GM21423 (cell line): ENCODE measurements around the gene CADM3.

Source experiments
- ATAC-seq: cut with Tn5 transposase; IDR thresholded peaks from one replicate; pipeline ENCODE4 v1.9.1; 2021; ENCODE audit warnings: mild to moderate bottlenecking, moderate library complexity; ENCODE audit not compliant: unreplicated experiment

The CADM3 gene

DNA sequence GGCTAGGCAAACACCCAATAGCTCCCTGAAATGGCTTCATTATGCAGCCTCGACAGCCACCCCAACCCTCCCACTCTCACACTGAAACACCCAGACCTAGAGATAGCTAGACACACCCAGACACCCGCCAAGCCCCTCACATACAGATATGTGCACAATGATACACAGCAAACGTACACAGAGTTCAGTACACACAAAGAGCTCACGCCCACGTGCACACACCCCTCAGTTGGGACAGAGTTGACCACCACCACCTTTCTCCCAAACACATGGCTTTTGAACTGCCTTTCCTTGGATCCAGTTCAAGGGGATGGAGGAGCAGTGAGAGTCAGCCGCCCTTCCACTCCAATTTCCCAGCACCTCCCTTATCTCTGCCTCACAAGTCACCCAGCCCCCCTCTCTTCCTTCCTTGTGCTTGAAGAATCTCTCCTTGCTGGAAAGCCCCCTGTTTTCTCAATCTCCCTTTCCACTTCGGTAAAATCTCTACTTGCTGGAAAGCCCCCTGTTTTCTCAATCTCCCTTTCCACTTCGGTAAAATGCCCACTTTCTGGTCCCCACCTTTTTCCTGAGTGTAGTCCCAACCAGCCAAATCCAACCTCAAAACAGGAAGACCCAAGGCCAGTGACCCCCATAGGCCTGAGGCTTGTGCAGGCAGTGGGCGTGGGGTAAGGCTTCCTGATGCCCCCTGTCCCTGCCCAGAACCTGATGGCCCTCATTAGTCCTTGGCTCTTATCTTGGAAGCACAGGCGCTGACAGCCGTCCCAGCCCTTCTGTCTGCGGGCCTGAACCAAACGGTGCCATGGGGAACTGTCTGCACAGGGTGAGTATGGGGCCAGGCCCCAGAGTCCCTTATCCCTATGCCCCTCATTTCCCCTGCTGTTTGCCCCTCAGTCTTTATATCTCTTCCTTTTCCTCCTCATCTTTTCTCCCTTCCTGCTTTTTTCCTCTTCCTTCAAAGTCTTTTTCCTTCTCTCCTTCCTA, 33.0 kb downstream of the CADM3 start, which contains the start of gene ACKR1:
TSS of gene ACKR1 (plus strand) at position 715 of the 981 bp plus-strand sequence. CDS start at position 800, 85 bp downstream.
- no peak for ATAC-seq

GRCh38 chr1:159205225-159205624, 33.8 kb downstream of the CADM3 start:
- ATAC-seq, result no peak

- no peak for ATAC-seq
Measured at GRCh38 chr1:159206110-159206509, 34.7 kb downstream of the CADM3 start.

DNA sequence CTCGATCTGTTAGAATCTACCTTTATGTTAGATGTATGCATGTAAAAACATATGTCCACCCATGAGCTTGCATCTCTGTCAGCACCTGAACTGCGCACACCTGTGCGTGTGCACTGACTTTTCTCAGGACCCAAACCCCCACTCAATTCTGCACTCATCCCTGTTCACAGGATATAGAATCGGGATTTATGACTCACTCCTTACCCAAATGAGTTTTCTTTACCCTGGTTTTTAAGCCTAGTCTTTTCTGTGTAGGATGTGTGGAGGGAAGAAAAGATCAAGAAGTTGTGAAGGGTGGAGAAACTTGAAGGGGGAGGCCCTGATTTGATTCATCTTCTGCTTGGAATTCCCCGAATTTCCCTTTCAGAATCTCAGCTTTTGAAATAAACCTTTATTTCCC, 35.7 kb downstream of the CADM3 start:
- no peak for ATAC-seq

DNA sequence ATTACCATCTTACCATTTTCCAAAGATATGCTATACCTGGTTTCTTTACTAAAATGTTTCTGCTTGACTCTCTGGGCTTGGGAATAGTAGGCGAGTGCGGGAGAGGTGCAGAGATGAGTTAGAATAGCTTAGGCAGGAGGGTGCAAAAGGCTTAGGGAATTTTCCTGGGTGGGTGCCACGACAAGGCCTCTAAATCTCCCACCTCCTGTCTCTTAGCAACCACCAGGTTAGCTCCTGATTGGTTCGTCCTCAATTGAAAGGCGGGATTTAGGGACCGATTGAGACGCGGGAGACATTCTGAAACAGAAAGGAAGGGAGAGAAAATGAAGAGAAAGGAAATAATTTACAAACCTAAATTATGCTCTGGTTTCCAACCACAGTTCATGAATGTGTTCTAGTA, 36.4 kb downstream of the CADM3 start:
- ATAC-seq, result no peak

GRCh38 chr1:159208175-159208825, 36.9 kb downstream of the CADM3 start:
- no peak for ATAC-seq

DNA sequence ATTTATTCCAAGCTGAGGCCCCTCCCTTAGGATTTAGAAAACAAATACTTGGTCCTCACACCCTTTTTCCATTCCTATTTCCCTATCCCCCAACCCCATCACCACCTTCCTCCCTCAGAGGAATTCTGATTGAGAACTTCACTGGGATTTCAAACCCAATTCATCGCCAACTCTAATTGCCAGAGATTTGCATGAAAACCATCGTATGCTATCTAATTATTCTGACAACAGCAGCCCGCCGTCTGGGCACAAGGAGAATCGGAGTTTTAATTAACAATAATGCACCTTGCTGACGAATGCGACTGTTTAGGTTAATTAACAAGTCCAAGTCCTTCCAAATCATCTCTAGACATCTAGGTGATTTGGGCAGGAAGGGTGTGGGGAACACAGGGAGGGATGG, 37.6 kb downstream of the CADM3 start:
- no peak for ATAC-seq

DNA sequence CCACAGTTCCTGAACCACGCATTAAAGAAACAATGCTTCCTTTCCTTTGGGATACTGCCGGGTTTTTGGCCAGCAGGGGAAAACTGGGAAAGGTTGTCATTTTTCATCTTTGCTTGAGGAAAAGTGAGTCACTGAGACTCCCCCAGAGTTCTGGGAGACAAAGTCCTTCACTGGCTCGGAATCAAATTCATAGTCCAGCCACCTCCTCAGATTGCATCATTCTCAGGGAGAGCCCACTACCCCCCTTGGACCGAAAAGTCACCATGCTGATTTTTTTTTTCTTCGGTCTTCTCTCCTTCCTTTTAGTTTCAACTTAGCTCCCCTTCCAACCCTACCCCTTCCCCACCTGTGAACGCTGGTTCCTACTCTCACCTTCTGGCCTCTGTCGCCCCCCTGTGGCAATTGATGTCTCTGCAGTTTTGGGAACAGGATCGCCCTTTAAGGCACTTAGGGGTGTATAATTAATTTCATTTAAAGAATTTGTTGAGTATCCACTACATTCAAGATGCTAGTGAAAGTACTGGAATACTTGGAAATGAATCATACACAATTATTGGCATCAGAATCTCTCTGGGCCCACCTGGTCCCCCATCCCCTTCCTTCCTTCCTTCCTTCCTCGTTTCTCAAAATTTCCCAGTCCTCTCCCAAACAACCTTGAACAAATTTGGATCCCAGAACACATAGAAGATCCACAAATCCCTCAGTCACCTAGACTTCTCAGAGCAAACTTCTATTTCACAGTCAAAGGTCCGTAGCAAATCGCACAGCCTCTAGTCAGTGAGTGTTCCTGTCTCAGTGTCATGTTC, 40.1 kb downstream of the CADM3 start:
- no peak for ATAC-seq

DNA sequence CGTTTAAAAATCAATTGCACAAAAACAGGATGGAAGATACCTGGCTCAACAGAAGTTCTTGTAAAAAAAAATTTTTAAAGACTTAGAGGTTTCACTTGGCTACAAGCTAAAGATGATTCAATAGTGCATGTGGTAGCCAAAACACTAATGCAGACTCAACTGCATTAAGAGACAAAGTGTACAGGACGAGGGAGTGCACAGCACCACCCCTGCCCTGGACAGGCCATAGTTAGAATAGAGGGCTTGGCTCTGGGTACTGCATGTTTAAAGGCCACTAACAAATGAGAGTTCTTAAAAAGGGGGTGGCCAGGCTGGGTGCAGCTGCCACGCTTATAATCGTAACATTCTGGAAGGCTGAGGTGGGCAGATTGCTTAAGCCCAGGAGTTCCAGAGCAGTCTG, 41.2 kb downstream of the CADM3 start:
- no peak for ATAC-seq

DNA sequence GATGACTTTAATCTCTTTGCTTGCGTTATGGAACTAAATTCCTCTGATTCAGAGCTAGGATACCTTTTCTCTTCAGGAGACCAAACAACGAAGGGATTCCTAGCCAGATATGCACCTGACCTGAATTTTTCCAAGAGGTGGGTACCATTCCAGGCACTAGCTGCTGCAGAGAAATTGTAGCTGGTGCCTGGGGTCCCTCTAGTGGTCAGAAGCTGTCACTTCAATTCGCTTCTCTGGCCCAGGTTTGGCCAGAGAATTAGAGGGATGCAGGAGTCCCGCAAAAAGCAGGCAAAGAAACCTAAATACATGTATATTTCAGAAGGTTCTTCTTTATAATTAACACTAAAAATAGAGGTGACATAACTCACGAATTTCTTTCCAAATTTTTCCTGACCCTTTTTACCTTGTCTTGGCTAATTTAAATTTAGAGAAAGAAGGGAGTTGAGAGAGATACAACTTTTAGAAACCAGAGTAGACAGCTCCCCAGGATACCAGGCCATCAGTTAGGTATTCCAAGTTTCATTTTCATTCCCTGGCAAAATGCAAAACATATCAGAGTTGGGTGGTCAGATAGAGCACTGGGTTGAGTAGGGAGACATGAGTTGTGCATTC, 42.8 kb downstream of the CADM3 start:
- ATAC-seq, result no peak

DNA sequence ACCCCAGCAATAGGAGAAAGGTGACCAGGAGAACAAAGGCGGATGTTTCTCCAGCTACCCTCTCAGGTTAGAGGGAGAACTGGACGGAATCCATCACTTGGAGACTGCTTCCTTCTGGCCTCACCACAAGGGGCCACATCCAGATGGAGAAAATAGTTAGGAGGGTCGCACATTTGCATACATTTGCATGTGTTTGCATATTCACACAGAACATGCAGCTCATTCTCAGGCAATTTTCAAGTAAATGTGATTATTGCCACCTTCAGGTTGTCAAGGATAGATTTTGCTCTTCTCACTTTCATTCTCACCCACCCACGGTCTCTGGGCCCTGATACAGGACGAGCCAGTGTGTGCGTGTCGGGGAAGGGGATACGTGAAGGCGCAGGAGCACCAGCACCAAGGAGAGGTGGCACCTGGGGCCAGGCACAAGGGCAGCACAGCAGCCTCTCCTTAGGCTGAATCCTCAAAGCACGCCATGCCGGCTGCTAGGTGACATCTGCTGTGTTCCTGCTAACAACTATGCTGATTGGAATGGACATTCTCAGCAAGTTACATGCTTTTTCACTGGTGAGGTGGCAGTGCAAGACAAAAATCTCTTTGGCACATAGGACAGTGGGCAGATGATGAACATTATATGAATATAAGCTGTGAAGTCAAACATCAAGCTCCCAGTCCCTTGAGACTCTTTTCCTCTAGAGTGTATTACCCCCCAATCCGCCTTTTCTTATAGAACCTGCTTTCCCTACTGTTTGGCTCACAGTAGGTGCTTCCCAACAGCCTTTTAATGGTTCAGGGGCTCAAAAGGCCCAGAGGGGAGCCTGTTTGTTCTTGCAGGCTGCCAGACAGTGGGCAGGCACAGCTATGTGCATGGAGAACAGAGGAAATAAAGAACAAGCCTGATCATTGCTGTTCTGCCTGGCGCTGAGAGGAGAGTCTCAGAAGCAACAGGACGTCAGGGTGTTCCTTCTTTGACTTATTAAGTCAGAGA, 47.5 kb downstream of the CADM3 start:
- no peak for ATAC-seq

DNA sequence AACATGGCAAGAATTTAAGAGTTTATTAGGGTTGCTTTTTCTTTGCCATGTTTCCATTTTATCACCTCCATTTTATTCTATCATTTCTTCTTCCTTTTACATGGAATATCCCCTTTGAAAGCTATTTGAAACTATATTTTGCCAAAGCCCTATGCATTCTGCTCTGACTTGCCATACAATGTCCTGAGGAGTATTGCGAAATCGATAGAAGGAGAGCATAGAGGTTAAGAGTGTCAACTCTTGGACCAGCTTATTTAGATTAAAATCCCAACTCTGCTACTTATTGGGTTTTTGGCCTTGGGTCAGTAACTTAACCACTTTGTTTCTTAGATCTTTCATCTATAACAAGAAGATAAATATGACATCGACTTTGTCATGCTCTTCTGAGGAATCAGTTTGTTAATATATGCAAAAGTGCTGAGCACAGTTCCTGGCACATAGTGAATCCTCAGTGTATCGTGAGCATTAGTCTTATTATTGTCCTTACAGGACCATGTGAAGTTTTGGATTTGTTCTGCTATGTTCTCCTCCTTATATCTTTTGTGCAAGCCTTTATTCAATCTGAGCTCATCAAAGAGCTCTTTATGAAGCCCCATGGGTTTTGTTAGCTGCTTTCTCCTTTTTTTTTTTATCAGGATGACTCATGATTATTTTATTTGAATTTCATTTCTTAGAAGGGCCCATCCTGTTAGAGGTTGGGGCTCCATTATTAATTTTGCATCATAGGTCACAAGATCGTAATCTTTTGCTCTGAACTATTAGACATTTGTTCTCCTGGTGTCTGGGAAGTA, 50.9 kb downstream of the CADM3 start:
- no peak for ATAC-seq

- ATAC-seq, result no peak
Measured at GRCh38 chr1:159223004-159223403, 51.6 kb downstream of the CADM3 start.

DNA sequence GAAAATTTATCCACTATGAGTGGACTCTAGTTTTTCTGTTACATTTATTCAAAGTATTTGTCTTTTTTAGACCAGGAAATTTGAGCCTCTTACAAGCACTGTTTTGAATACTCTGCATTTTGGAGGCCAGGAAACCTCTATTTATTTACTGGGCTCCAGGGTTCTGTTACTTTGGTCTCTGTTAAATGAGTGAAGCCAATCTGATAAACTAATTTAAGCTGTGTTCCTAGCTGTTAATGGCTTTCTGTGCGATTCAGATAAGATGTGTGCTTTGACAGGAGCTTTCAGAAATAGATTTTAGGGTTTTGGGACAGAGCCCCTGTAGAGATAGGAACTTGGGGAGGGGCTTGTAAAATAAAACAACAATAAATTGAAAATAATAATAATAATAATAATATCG, 57.1 kb downstream of the CADM3 start:
- no peak for ATAC-seq

DNA sequence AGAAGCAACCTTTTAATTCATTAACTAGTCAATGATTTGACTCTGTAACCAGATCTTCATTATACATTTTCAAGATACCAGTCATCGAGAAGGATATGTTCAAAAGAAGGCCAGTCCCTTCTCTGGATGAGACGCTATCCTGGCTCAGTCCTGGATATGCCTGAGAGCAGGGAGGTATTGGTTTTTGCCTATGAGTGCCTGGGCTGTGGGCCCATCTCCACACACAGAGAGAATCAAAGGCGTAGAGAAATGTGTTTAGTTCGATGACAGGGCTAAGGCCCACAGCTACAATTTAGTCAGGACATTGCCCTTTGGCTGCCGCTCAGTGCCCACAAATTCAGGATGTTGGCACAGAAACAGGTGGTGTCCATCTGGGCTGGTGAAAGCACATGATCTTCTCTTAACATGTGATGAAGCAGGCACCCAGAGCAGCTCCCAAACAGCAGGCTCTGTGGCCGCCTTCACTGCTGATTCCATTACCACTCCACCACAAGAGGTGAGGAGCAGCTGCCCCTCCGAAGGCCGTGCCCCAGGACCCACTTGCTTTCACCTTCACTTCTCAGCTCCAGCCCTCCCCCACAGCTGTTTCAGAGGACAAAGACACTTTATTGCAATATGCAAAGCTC, 58.0 kb downstream of the CADM3 start:
- no peak for ATAC-seq

DNA sequence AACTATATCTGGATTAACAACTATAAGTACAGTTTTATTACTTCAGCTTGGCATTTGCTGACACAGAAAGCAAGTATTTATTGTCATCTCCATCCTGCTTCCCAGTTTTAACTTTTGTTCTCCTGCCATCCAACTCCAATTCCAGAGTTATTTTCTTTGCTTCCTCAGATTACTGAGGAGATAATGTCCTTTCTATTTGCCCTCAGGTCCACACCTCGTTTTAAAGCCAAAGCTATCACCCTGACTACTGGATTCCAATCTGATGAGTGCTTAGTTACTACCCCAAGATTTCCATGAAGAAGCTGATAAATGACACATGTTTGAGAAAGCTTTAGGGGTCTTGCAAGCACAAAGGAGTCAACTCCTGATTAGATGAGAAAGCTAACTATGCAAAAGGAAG, 58.5 kb downstream of the CADM3 start:
- ATAC-seq, result no peak

DNA sequence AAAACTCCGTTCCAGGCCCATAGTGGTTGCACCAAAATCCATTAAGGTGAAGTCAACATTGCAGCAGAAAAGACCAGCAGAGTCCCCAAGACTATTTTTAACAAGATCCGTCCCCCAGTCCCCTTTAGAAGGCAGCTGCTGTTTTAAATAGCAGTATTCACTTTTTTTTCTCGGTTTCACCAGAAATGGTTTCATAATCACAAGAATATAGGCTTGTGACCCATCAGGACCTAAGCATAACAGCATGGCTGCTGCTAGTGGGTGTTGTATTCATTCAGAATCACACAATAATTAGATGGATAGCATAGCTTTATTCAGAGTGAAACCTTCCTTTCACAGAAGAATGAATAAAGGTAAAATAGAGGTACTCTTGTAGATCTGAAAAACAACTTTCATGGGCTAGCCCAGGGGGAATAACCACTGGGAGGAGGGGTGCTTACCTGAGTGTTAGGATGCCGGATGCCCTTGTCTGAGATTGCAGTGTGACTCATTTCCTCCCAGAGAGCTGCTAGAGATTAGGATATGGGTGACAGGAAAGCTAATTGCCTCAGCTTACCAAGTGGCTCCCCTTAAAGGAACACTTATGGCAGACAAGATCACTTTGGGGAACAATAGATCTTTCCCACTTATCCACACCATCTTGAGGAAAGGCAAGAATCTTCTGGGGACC, 68.3 kb downstream of the CADM3 start:
- ATAC-seq, result peak; percentile 80

DNA sequence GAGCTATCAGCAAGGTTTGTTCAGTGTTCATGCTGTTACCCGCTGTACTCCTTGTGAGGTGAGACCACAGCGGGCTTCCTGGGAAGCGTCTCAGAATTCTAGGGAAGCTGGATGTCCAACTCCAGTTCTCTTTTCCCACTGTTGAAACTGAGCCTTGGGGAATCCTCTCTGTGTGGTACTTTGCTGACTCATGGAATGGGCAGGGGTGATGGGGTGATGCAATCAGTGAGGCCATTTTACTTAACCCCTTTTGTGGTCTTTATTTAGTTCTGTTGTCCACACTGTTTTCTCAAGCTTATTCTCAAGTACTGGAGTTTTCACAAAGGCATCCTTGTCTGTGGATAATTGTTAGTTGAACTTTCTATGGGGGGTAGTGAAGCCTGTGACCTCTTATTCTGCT, 75.9 kb downstream of the CADM3 start:
- ATAC-seq, result no peak
